Activated T-cell treated with anti-CD3 and anti-CD28 coated beads for 1 hour (primary cell): Measurements from ENCODE around the gene ZNF837.
"Not testable (repeated sequence)": the region's sequence is repeated elsewhere in the genome, so short reads cannot be mapped to it uniquely, and the experiment has no call there.

ENCODE experiments used
- DNase-seq: peaks from one replicate; pipeline ENCODE4 v3.0.0-alpha.2; 2020; ENCODE audit warnings: low read depth

Gene ZNF837

DNA sequence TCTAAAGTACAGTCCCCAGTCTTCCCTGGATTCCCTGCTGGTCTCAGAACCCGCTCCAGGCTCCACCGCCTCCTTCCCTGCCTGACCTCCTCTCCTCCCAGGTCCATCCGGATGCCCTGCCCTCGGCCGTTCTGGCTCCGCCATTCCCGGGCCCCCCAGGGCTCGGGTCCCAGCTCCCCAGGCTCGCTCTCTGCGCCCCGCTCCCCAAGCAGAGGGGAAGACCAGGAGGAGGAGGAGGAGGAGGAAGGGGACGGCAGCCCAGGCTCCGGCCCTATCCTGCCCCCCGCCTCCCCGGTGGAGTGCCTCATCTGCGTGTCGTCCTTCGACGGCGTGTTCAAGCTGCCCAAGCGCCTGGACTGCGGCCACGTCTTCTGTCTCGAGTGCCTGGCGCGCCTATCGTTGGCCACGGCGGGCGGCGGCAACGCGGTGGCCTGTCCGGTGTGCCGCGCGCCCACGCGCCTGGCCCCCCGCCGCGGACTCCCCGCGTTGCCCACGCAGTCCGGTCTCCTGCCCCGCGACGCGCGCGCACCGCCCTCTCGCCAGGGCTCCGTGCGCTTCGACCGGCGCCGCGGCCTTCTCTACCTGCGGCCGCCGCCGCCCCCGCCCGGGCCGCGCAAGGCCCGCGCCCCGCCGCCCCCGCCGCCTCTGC, 15.3 kb upstream of the ZNF837 start:
- DNase-seq = no peak

DNA sequence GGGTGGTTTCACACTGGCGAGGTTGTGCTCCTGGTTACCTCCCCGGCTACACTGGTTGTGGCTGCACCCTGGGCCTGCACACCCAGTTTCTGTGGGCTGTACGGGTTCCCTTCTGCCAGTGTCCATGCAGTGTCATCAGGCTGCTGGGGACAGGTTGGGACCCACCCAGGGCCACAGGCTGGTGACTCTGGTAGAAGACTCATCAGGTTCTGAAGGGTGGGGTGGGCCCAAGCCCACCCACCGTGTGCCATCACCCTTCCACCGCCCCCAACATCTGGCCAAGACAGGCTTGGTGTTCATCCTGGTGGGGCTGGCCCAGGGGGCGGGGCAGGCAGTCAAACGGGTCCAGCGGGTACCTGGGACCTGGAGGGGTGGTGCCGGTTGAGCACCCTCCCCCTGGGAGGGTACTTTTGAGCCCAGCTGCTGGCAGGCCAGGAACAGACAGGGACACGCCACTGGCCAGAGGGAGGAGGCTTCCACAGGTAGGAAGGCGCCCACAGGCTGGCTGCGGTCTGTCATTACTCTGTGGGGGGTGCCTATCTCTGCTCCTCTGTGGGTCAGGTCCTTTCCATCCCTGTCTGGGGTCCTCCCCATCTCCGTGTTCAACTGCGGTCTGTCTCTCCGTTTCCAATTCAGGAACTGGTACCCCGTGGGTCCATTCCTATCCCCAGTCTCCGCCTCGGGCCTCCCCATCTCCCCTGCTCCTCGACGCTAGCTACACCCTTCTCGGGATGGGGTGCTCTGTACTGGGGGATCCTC, 14.6 kb upstream of the ZNF837 start, which contains the start of gene RNF225:
TSS of gene RNF225 (plus strand) at position 437 of the 759 bp plus-strand sequence. CDS start 434 bp downstream, outside the sequence.
- no peak for DNase-seq

DNA sequence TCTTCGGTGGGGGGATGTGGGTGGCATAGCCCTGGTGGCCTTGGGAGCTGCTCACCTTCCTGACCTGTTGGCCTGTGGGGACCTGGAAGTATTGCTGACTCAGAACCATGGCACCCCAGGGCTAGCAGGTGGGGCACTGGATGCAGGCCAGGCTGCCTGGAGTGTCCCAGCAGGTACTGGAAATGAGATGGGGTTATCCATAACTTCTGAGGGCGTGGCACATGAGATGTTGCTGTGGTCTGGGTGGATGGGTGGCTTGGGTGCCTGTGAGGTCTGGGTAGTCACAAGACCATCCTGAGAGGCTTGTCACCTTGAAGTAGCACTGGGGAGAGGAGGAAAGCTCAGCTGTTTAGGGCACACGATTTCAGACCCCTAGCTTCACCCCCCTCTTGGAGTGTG, 14.0 kb upstream of the ZNF837 start:
- no peak for DNase-seq

DNA sequence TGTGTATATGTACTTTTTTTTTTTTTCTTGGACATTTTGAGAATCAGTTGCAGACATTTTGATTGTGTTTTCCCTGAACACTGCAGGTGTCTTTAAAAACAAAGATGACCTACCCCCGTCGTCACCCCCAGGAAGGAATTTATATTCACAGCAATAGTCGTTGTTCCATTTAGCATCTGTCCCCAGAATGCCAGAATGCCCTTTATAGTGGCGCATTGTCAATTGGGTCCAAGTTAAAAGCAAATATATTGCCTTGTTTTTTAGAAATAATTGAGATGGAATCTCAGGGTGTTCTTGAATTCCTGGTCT, 12.8 kb upstream of the ZNF837 start:
- no peak for DNase-seq

DNA sequence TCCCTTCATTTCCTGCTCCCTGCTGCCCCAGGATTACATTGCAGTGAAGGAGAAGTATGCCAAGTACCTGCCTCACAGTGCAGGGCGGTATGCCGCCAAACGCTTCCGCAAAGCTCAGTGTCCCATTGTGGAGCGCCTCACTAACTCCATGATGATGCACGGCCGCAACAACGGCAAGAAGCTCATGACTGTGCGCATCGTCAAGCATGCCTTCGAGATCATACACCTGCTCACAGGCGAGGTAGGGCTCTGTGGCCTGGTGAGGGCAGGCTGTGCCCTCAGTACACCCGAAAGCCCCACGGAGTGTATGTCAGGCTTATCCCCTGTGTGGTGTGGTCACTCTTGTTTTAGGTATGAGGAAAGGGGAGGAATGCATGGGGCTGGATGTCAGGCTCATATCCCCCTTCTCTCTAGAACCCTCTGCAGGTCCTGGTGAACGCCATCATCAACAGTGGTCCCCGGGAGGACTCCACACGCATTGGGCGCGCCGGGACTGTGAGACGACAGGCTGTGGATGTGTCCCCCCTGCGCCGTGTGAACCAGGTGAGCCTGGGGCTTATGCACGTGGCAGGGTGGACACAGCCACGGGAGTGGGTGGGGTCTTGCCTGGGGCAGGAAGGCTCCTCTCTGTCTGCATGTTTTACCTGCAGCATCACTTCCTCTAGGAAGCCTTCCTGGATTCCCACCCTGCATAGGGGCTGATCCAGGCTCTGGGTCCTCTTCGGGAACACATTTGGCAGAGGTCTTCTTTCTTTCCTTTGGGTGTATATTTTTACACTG, 12.3 kb upstream of the ZNF837 start:
- DNase-seq = no peak

DNA sequence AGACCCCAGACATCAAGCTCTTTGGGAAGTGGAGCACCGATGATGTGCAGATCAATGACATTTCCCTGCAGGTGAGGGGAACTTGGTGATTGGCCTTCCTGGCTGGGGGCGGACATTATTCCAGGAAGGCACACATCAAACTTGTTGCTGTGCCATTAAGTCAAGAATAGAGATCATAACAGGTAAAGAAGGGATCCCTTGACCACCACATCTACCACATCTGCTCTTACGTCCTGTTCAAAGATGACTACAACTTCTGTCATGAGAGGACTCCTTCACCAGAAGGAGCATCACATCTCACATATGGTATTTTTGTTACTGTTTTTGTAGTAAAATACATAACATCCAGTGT, 7.3 kb upstream of the ZNF837 start:
- no peak for DNase-seq

DNA sequence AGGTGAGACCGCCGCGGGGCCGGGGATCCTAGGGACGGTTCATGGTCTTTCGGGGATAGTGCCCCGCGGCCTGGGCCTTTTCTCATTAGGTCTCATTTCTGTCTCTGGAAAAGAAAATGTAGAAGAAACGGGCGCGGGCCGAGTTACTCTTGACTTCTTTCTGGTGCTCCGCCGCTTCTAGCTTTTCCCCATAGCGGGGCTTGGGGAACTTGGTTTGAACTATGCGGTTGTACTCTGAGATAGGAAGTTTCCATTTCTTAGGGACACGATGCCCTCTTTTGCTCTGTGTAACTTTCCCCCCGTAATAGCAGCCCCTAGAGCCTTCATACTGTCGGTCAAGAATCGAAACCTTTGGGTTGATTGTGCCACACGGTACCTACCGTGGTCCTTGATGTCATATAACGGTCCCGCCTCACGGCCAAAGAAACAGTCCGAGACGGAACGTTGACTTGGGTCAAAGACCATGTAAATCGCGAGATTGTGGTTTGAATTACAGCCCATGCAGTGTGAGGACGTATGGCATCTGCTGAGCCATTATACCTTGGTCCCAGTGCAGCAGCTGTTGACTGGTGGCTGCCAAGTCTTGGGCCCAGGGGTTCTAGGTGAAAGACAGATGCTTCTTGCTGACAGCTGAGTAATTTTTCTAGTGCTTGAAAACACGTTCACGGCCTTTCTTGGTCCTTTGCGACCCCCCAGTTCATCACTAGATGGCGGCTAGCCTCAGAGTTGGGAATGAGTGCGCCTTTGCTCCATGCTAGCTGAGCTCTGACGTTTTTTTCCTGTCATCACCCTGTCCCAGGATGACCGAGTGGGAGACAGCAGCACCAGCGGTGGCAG, 6.7 kb upstream of the ZNF837 start:
- DNase-seq = no peak

DNA sequence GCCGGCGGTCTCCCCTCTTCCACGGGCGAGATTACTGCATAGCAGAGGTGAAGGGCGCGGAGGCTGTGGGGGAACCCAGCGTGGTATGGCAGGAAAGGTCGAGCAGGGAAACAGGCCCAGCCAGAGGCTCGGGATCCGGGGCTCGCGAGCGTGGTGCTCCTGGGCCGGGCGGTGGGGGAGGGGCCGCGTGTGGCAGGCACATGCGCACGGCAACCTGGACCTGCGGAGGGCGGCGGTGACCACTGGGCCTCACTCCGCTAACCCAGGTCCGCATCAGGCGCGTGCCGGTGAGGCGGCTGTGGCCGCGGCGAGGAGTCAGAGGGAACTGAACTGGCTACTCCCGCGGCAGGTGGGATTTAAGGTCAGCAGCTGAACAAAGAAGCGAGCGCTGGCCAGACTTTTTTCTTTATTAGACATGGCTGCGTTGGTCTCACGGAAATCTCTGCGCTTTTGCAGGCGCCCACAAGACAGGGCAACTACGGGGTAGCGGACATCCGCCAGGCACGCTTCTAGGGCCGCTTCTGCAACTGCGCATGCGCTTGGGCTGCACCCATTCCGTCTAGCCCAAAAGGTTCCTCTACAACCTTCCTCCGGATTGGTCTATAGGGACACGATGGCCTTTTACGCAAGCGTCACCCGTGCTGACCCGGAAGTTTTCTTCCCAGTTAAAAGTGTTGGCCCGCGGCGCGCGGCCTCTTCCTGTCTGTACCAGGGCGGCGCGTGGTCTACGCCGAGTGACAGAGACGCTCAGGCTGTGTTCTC, 5.9 kb upstream of the ZNF837 start, which contains the start of gene RPS5:
TSS of gene RPS5 (plus strand) at position 694 of the 762 bp plus-strand sequence. CDS start 869 bp downstream, outside the sequence.
- DNase-seq = peak; percentile 93

DNA sequence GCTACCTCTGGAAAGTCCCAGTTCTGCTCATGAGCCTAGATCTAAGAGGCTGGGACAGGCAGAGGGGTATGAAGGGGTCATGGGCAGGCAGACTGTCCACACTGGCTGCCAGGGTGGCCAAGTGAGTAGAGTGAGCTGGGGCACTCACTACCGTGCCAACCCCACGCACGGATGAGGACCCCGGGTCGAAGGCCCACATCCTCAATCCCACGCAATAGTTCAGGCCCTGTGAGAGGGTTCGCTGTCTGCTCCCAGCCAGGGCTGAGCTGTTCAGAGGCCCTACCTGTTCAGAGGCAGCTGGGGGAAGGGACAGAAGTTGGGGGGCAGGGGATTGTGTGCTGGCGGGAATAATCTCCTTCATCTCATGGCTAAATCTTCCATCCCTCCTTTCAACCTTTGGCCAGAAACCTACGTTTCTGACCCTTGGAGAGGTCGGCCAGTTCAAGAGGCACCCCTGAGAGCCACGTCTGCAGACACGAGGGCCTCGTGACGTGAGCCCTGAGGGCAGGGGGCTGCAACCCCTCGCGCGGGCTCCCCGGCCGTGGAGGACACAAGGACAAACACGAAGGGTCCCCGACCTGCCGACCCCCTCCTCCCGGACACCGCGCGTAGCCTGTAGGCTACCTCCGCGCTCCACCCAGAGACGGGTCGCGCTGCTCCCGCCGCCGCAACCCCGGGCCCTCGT, 5.2 kb upstream of the ZNF837 start:
- DNase-seq = no peak

DNA sequence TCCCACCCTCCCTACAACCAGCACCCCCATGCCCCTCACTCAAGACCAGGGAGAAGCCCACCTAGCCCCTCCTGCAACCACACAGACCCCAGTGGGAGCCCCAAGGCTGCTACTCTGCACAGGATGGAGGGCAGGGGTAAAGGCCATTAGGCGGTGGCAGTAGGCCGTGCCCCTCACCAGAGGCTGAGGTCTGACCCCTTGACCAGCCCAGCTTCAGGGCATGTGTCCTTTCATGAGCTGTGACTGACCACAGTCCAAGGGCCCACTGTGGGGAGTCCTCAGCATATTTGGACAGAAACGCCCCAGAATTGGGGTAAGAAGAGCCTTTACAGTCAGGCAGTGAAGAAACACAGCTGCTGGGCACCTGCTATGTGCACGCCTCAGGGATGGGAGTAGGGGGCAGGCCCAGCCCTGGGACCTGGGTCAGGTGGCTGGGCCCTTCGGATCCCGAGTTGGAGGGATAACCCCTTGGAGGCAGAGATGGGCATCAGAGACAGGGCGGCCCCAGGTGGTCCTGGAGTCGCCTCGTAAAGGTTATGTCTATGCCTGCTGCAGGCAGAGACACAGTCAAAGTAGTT, 4.6 kb upstream of the ZNF837 start:
- no peak for DNase-seq

DNA sequence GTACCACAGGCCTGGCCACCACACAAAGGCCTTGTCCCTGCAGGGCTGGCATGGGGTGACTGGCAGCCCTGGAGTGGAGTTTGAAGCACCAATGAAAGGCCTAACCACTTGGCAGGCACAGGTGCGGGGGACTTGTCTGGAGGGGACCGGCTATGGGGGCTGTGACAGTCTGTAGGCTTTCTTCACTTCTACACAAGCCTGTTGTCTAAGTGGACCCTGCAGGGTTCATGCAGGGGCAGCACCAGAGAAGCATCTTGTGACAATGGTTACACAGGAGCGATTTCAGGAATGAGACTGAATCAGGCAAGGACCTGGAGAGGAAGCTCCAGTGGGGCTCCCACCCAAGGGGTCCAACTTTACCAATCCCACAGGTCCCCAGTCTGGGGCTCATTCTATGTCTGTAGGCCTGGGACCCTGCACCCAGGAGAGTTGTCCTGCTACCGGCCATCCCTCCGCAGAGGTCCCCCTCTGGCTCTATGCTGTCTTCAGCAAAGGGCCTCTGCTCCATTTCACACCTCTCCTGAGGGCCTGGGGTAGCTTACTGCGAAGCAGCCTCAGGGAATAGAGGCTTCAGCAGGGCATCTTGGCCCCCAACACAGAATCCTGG, 2.3 kb upstream of the ZNF837 start:
- DNase-seq = no peak

DNA sequence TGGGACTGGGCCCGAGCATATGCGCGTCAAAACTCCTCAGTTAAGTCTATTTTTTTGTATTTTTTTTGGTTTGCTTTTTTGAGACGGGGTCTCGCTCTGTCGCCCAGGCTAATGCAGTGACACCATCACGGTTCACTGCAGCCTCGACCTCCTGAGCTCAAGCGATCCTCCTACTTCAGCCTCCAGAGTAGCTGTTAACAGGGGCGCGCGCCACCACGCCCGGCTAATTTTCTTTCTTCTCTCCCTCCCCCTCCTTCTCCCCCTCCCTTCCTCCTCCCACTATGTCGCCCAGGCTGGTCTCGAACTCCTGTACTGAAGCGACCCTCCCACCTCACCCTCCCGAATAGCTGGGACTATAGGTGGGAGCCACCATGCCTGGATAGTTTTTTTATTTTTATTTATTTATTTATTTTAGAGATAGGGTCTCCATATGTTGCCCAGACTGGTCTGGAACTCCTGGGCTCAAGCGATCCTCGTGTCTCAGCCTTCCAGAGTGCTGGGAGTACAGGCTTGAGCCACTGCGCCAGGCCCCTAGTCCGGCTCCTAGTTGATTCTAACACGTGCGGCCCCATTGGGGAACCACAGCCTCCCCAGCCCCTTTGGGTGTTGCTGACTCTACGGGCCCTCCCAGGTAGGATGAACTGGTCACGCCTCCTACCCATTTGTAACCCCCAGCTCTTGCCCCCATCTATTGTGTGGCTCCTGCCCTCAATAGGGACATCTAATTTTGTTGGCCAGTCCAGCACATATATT, 806 bp upstream of the ZNF837 start:
- DNase-seq = no peak

DNA sequence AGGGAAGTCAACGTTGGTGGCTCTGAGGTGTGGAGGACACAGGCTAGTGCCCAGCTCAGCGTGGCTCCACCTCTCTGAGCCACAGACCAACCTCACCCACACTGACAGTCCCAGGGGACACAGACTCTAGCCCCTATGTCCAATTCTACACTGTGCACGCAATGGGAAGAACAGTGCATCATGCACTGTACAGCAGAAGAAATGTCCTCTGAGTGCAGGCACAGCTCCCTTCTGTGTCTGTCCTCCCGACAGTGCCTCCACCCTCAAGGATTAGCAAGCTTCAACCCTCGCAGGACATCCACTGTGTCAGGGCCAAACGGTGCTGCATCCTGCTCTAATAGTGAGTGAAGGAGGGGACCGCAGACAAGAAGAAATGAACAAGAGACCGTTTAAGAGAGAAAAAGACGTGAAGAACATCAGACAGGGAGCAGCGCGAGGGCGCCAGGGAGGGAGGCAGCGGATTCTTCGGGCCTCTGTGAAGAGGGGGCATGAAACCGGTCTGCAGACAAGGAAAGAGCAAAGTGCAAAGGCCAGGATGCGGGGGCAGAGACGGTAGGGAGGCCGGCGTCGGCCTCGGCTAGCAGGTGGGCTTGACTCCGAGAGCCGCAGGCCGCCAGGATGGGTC, 681 bp downstream of the ZNF837 start:
- no peak for DNase-seq

DNA sequence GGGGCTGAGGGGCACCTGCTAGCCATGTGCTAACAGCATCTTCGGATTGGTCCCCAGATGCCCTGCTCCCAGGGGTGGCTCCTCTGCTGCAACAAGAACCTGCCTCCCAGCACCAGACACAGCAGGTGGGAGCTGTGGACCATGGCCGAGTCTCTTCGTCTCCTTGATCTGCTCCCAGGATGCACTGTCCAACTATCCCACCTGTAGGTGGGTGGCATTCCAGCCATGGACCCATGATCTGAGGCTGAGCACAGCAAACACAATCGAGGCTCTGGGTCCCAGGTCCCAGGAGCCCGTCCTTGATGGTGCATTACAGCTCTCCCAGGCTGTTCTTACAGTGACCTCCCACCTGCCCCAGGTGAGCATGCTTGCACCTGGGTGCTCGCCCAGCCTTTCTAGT, 1.6 kb downstream of the ZNF837 start:
- DNase-seq = no peak

DNA sequence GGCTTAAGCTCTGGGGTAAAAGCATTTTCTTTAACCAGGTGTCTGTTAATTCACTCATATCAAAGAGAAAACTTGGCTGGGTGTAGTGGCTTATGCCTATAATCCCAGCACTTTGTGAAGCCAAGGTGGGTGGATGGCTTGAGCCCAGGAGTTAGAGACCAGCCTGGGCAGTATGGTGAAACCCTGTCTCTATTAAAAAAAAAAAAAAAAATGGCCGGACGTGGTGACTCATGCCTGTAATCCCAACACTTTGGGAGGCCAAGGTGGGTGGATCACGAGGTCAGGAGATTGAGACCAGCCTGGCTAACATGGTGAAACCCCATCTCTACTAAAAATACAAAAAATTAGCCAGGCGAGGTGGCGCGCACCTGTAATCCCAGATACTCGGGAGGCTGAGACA, 4.1 kb downstream of the ZNF837 start:
- DNase-seq = not testable (repeated sequence)

DNA sequence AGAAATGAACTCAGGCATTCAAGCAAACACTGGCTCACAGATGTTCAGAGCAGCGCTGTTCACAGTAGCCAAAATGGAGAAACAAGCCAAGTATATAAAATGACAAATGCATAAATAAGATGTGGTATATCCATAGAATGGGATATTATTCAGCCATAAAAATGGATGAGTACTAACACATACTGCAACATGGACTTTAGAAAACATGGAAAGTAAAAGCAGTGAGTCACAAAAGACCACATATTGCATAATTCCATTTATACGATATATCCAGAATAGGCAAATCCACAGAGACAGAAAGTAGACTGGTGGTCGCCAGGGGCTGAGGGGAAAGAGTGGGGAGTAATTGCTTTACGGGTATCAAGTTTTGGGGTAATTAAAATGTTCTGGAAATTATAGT, 6.6 kb downstream of the ZNF837 start:
- no peak for DNase-seq

DNA sequence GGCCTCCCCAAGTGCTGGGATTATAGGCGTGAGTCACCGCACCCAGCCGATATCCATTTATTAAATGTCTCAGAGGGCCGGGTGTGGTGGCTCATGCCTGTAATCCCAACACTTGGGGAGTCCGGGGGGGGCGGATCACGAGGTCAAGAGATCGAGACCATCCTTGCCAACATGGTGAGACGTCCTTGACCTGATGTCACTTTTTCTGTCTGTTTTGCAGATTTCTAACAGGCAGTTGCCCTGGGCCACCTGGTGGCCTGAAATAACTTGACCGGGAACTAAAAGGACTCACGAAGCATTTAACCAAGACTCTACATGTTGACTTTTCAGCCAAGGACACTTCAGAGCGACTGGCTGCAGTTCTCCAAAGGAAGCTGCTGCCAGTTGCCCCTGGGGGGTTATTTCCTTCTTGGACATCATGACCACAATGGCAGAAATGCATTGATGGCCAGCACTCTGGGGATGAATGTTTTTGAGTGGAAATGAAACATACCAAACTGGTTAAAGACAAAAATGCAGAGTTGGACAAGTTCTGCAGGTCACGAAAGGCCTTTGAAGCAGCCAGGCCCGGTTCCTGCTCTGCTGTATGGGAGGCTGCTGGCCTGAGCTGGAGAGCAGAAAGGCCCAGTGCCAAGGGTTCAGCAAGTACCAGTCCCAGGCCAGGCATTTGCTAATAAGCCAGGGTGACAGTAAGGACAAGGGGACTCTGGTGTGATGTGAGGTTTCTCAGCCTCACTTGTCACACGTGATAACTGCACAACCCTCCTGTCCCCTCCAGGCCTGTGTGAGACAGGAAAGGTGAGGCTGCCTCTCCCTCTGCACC, 8.3 kb downstream of the ZNF837 start:
- DNase-seq = no peak
